ENCODE measurements around the gene MFSD1. TPM values are rescaled to one million over a fixed set of nuclear protein-coding genes. Genes with fewer than 3 reads are reported as not detected.

MFSD1 gene
- total RNA-seq, 1 experiment from 2014 or later = 45.3 TPM

- BruUV-seq (replicated peaks) = no TSS peak
- Histone ChIP-seq H3K4me2 (ENCODE audit: low read length) (no peak overlapping the region), H3K36me3 (ENCODE audit: low read depth, low read length) (no peaks in the 10 kb centered on the region), H3F3A (ENCODE audit: low read length, unreplicated experiment) (peaks cover 3% of the 10 kb centered on the region), H3K4me3 (ENCODE audit: low read length) (no peak overlapping the region), H3K79me2 (ENCODE audit: low read length) (no peaks in the 10 kb centered on the region), H3K9me3 (ENCODE audit: low read length) (no peaks in the 10 kb centered on the region), H3K9me2 (replicated peaks; ENCODE audit: low read length) (no peaks in the 10 kb centered on the region), H3K9ac (ENCODE audit: low read length) (no peak overlapping the region), H3K27ac (ENCODE audit: low read length) (no peak overlapping the region), H2AFZ (ENCODE audit: low read length) (no peak overlapping the region), H3K27me3 (ENCODE audit: low read length) (no peaks in the 10 kb centered on the region), H4K20me1 (ENCODE audit: low read length) (no peaks in the 10 kb centered on the region), H3K4me1 (ENCODE audit: insufficient read depth, low read length) (peaks cover 35% of the 10 kb centered on the region)
- ChIA-PET POLR2A (ENCODE audit: unreplicated experiment) (no interaction called here), CTCF (interaction anchor here (0.7 kb wide), 2 partner anchors 114 to 223 kb away, joined by 9 to 11 read pairs; partner anchors contain the start of gene MLF1)
- TF ChIP-seq EZH2 (IDR thresholded peaks at IDR 0.05; ENCODE audit: low read length, unreplicated experiment) (no peak), EZH2phosphoT487 (IDR thresholded peaks at IDR 0.05; ENCODE audit: borderline replicate concordance, low read length) (no peak)
- TF ChIP-seq, protein P1, sequence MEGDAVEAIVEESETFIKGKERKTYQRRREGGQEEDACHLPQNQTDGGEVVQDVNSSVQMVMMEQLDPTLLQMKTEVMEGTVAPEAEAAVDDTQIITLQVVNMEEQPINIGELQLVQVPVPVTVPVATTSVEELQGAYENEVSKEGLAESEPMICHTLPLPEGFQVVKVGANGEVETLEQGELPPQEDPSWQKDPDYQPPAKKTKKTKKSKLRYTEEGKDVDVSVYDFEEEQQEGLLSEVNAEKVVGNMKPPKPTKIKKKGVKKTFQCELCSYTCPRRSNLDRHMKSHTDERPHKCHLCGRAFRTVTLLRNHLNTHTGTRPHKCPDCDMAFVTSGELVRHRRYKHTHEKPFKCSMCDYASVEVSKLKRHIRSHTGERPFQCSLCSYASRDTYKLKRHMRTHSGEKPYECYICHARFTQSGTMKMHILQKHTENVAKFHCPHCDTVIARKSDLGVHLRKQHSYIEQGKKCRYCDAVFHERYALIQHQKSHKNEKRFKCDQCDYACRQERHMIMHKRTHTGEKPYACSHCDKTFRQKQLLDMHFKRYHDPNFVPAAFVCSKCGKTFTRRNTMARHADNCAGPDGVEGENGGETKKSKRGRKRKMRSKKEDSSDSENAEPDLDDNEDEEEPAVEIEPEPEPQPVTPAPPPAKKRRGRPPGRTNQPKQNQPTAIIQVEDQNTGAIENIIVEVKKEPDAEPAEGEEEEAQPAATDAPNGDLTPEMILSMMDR (conservative IDR thresholded peaks at IDR 0.05; ENCODE audit: low read depth, low read length) = no peak
- DNase-seq = no peak
- intact Hi-C loops (cut with micrococcal nuclease) = loop anchor here (5.0 kb wide), 1 partner anchor 322 kb away; no protein-coding TSS in a partner anchor
- ATAC-seq = no peak
Observed at GRCh38 chr3:158794206-158794605, 7.6 kb upstream of the MFSD1 start.

DNA sequence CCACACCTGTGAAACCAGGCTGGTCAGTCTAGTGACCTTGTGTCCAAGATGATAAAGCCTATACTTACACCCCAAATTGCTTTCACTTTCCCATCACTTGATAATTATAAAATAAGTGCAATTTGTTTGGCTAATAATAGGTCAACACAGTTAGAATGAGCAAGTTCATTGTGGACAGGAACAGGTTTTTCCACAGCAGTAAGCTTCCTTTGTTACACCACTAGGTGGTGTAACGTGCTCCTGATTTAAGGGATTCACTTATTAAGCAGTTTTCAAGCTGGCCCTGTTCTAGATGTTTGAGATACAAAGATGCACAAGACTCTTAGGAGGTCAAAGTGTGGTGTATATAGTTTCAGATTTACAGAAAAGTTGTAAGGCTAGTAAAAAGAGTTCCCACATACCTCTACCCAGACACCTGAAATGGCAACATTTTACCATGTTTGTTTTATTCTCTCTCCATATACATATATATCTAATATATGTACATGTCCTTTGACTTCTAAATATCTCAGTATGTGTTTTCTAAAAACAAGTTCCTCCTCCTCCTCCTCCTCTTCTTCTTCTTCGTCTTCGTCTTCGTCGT is 6.8 kb upstream of the MFSD1 start:
- POLR2A ChIA-PET (ENCODE audit: unreplicated experiment) = no interaction called here

More for the DNA sequence above, 6.8 kb upstream of the MFSD1 start:
- no peak overlapping the region for H3K27ac ChIP-seq (ENCODE audit: low read length)
- no peak overlapping the region for H2AFZ ChIP-seq (ENCODE audit: low read length)
- no peaks in the 10 kb centered on the region for H3K9me3 ChIP-seq (ENCODE audit: low read length)
- no peaks in the 10 kb centered on the region for H3K9me2 ChIP-seq (replicated peaks; ENCODE audit: low read length)
- CTCF ChIA-PET = interaction anchor here (0.6 kb wide), 2 partner anchors 168 to 640 kb away, joined by 3 read pairs; no protein-coding TSS in a partner anchor
- peaks cover 3% of the 10 kb centered on the region for H3F3A ChIP-seq (ENCODE audit: low read length, unreplicated experiment)
- no peaks in the 10 kb centered on the region for H4K20me1 ChIP-seq (ENCODE audit: low read length)
- intact Hi-C loops (cut with micrococcal nuclease) = loop anchor here (5.0 kb wide), 1 partner anchor 323 kb away; no protein-coding TSS in a partner anchor
- TF ChIP-seq, protein P1 (conservative IDR thresholded peaks at IDR 0.05; ENCODE audit: low read depth, low read length) = peak; percentile 80
- TF ChIP-seq EZH2 (IDR thresholded peaks at IDR 0.05; ENCODE audit: low read length, unreplicated experiment) = no peak
- H3K9ac ChIP-seq (ENCODE audit: low read length) = no peak overlapping the region
- peak; percentile 68 for DNase-seq
- peaks cover 26% of the 10 kb centered on the region for H3K4me1 ChIP-seq (ENCODE audit: insufficient read depth, low read length)
- H3K4me2 ChIP-seq (ENCODE audit: low read length) = no peak overlapping the region
- no peaks in the 10 kb centered on the region for H3K36me3 ChIP-seq (ENCODE audit: low read depth, low read length)
- no peaks in the 10 kb centered on the region for H3K79me2 ChIP-seq (ENCODE audit: low read length)
- peak; percentile 60 for ATAC-seq
- BruUV-seq (replicated peaks) = no TSS peak
- no peaks in the 10 kb centered on the region for H3K27me3 ChIP-seq (ENCODE audit: low read length)
- no peak overlapping the region for H3K4me3 ChIP-seq (ENCODE audit: low read length)
